Thyroid gland (tissue), 4 donors: ENCODE data around the gene POU6F2.

Experiments used
- POLR2A ChIP-seq, 2 donors: fragments of 450-650 bp; IDR thresholded peaks; one replicate each; pipeline ENCODE4 v1.6.1; 2017; ENCODE audit warnings: antibody characterized with exemption in 2 of 2, mild to moderate bottlenecking in 2 of 2, moderate library complexity in 1 of 2
- TF ChIP-seq, protein P1 (sequence below), 6 experiments: fragments of 200-600 bp in 3 of 6; fragments of 450-650 bp in 3 of 6; sonication (generic) in 3 of 6; IDR thresholded peaks; one replicate each; pipeline ENCODE4 v1.5.1; 2016 to 2019; ENCODE audit warnings: antibody characterized with exemption in 6 of 6, mild to moderate bottlenecking in 2 of 6, inconsistent platforms in 1 of 6, moderate library complexity in 1 of 6

GRCh38 chr7:38934536-38934935, 43.2 kb upstream of the POU6F2 start:
- TF ChIP-seq, protein P1, sequence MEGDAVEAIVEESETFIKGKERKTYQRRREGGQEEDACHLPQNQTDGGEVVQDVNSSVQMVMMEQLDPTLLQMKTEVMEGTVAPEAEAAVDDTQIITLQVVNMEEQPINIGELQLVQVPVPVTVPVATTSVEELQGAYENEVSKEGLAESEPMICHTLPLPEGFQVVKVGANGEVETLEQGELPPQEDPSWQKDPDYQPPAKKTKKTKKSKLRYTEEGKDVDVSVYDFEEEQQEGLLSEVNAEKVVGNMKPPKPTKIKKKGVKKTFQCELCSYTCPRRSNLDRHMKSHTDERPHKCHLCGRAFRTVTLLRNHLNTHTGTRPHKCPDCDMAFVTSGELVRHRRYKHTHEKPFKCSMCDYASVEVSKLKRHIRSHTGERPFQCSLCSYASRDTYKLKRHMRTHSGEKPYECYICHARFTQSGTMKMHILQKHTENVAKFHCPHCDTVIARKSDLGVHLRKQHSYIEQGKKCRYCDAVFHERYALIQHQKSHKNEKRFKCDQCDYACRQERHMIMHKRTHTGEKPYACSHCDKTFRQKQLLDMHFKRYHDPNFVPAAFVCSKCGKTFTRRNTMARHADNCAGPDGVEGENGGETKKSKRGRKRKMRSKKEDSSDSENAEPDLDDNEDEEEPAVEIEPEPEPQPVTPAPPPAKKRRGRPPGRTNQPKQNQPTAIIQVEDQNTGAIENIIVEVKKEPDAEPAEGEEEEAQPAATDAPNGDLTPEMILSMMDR (IDR thresholded peaks at IDR 0.05): no peak
- TF ChIP-seq POLR2A (IDR thresholded peaks at IDR 0.05): no peak
